ENCODE results near the gene CDKL1. TPM values are rescaled to one million over a fixed set of nuclear protein-coding genes. Genes with fewer than 3 reads are reported as not detected.

CDKL1 gene
- total RNA-seq, 1 donor from 2014 or later: 5.9 TPM

GRCh38 chr14:50301914-50302313 lies 94.8 kb downstream of the CDKL1 start:
- Mint-ChIP-seq H3K27me3 (no peaks in the 10 kb centered on the region), H3K4me3 (no peak overlapping the region), H3K27ac (no peak overlapping the region), H3K9me3 (no peaks in the 10 kb centered on the region), H3K36me3 (ENCODE audit: low read depth) (peaks cover 16% of the 10 kb centered on the region), H3K4me1 (peaks cover 2% of the 10 kb centered on the region)
- CTCF ChIA-PET: no interaction called here
- intact Hi-C loops (cut with micrococcal nuclease): no loop called here
- POLR2A ChIA-PET: no interaction called here
- DNase-seq (no peak), ATAC-seq (ENCODE audit: low read depth) (no peak)
- TF ChIP-seq CTCF (IDR thresholded peaks at IDR 0.05): no peak

DNA sequence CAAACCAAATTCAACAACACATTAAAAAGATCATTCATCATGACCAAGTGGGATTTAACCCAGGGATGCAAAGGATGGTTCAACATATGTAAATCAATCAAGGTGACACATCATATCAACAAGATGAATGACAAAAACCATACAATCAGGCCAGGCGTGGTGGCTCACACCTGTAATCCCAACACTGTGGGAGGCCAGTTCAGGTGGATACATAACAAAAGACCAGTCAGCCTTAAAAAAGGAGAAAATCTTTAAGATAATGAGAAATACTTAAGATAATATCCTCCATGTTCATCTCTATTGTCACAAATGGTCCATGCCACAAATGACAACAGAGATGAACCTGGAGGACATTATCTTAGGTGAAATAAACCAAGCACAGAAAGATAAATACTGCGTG lies 97.1 kb downstream of the CDKL1 start:
- no peaks in the 10 kb centered on the region for H3K27me3 Mint-ChIP-seq
- no peak for TF ChIP-seq CTCF (IDR thresholded peaks at IDR 0.05)
- H3K36me3 Mint-ChIP-seq (ENCODE audit: low read depth): peaks cover 16% of the 10 kb centered on the region
- peaks cover 2% of the 10 kb centered on the region for H3K4me1 Mint-ChIP-seq
- DNase-seq (no peak), ATAC-seq (ENCODE audit: low read depth) (no peak)
- no peak overlapping the region for H3K27ac Mint-ChIP-seq
- POLR2A ChIA-PET: no interaction called here
- H3K9me3 Mint-ChIP-seq: no peaks in the 10 kb centered on the region
- intact Hi-C loops (cut with micrococcal nuclease): no loop called here
- CTCF ChIA-PET: no interaction called here
- no peak overlapping the region for H3K4me3 Mint-ChIP-seq

DNA sequence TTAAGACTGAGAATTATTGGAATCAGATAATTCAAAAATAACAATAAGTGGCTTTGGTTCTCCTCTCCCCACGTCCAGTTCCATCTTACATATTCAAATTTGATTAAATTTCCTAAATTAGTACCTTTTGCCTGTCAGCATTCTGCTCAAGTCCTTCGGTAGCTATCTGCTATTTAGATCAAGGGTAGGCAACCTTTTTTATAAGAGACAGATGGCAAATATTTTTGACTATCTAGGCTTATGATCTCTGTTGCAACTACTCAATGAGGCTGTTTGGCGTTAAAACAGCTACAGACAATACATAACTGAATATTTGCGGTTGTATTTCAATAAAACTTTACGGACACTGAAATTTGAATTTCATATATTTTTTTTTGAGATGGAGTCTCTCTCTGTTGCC lies 106.4 kb downstream of the CDKL1 start:
- POLR2A ChIA-PET: no interaction called here
- Mint-ChIP-seq H3K9me3 (no peaks in the 10 kb centered on the region), H3K36me3 (ENCODE audit: low read depth) (peaks cover 11% of the 10 kb centered on the region), H3K27me3 (no peaks in the 10 kb centered on the region), H3K4me1 (no peaks in the 10 kb centered on the region), H3K4me3 (no peak overlapping the region), H3K27ac (no peak overlapping the region)
- intact Hi-C loops (cut with micrococcal nuclease): no loop called here
- ATAC-seq (ENCODE audit: low read depth) (no peak), DNase-seq (no peak)
- CTCF ChIA-PET: no interaction called here
- no peak for TF ChIP-seq CTCF (IDR thresholded peaks at IDR 0.05)

- ChIA-PET CTCF (no interaction called here), POLR2A (no interaction called here)
- DNase-seq: no peak
- Mint-ChIP-seq H3K4me3 (no peak overlapping the region), H3K4me1 (no peaks in the 10 kb centered on the region), H3K36me3 (ENCODE audit: low read depth) (peaks cover 5% of the 10 kb centered on the region), H3K9me3 (no peaks in the 10 kb centered on the region), H3K27ac (no peak overlapping the region), H3K27me3 (no peaks in the 10 kb centered on the region)
- TF ChIP-seq CTCF (IDR thresholded peaks at IDR 0.05): no peak
- intact Hi-C loops (cut with micrococcal nuclease): no loop called here
- ATAC-seq (ENCODE audit: low read depth): no peak
Measured at GRCh38 chr14:50288146-50288545, 108.5 kb downstream of the CDKL1 start.

- no peaks in the 10 kb centered on the region for H3K4me1 Mint-ChIP-seq
- no peak overlapping the region for H3K4me3 Mint-ChIP-seq
- TF ChIP-seq CTCF (IDR thresholded peaks at IDR 0.05): no peak
- DNase-seq (no peak), ATAC-seq (ENCODE audit: low read depth) (no peak)
- H3K36me3 Mint-ChIP-seq (ENCODE audit: low read depth): peaks cover 3% of the 10 kb centered on the region
- no peaks in the 10 kb centered on the region for H3K9me3 Mint-ChIP-seq
- H3K27me3 Mint-ChIP-seq: no peaks in the 10 kb centered on the region
- ChIA-PET POLR2A (no interaction called here), CTCF (no interaction called here)
- intact Hi-C loops (cut with micrococcal nuclease): no loop called here
- no peak overlapping the region for H3K27ac Mint-ChIP-seq
Measured at GRCh38 chr14:50285861-50286260, 110.8 kb downstream of the CDKL1 start.

Other genes starting within 250 kb of the CDKL1 start
- gene SOS2, start 165.3 kb downstream of the CDKL1 start, total RNA-seq: 29.1 and 32.0 TPM in 2 replicates
- gene L2HGDH, start 84.7 kb downstream of the CDKL1 start, total RNA-seq: 4.3 and 5.2 TPM in 2 replicates
- gene DMAC2L, start 84.6 kb downstream of the CDKL1 start, total RNA-seq: 31.2 and 32.2 TPM in 2 replicates
- 32.5 and 34.1 TPM in 2 replicates for gene MAP4K5, start 135.7 kb upstream of the CDKL1 start, total RNA-seq
- 0.49 and 1.4 TPM in 2 replicates for gene ATL1, start 163.3 kb upstream of the CDKL1 start, total RNA-seq